Suprapubic skin (tissue), 4 donors: ENCODE measurements around the gene DNLZ.

Experiments used
- EP300 ChIP-seq: sonication (generic); formaldehyde crosslinking; IDR thresholded peaks from one replicate; pipeline ENCODE4 v1.6.1; 2017; ENCODE audit warnings: antibody characterized with exemption
- POLR2A ChIP-seq, 2 donors: fragments of 450-650 bp; IDR thresholded peaks; one replicate each; pipeline ENCODE4 v1.6.1; 2017; ENCODE audit warnings: antibody characterized with exemption in 2 of 2, mild to moderate bottlenecking in 2 of 2, moderate library complexity in 2 of 2
- POLR2AphosphoS5 ChIP-seq, 3 donors: sonication (generic); formaldehyde crosslinking; IDR thresholded peaks; one replicate each; pipeline ENCODE4 v1.6.1; 2017; ENCODE audit warnings: antibody characterized with exemption in 3 of 3
- TF ChIP-seq, protein P1 (sequence below), 2 donors: fragments of 200-600 bp in 1 of 2; fragments of 450-650 bp in 1 of 2; sonication (generic) in 1 of 2; IDR thresholded peaks; one replicate each; pipeline ENCODE4 v1.5.1; 2016 to 2019; ENCODE audit warnings: antibody characterized with exemption in 2 of 2, mild to moderate bottlenecking in 1 of 2, moderate library complexity in 1 of 2

DNA sequence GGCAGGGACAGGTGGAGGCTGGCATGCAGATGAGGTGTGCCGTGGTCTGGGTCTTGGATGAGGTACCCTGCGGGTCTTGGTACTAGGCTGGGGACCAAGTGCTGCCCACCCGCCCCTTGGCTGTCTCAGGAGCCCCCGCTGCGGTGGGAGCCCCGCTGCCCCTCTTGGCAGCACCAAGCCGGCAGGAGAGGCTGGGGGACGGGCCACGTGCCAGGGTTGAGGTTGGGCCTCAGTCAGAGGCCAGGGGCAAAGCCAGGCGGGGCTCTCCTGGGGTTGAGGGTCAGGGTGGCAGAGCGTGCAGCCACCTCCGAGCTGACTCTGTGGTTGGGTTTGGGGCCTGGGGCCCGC is 8.0 kb upstream of the DNLZ start:
- TF ChIP-seq, protein P1, sequence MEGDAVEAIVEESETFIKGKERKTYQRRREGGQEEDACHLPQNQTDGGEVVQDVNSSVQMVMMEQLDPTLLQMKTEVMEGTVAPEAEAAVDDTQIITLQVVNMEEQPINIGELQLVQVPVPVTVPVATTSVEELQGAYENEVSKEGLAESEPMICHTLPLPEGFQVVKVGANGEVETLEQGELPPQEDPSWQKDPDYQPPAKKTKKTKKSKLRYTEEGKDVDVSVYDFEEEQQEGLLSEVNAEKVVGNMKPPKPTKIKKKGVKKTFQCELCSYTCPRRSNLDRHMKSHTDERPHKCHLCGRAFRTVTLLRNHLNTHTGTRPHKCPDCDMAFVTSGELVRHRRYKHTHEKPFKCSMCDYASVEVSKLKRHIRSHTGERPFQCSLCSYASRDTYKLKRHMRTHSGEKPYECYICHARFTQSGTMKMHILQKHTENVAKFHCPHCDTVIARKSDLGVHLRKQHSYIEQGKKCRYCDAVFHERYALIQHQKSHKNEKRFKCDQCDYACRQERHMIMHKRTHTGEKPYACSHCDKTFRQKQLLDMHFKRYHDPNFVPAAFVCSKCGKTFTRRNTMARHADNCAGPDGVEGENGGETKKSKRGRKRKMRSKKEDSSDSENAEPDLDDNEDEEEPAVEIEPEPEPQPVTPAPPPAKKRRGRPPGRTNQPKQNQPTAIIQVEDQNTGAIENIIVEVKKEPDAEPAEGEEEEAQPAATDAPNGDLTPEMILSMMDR (IDR thresholded peaks at IDR 0.05), result no peak
- no peak for TF ChIP-seq EP300
- no peak for TF ChIP-seq POLR2AphosphoS5 (IDR thresholded peaks at IDR 0.05)
- TF ChIP-seq POLR2A (IDR thresholded peaks at IDR 0.05), result no peak
